A673 (cell line): ENCODE measurements around the gene TBC1D9. TPM values are rescaled to one million over a fixed set of nuclear protein-coding genes. Genes with fewer than 3 reads are reported as not detected.

Experiments used
- BruUV-seq: library from RNA; stranded (reverse); fragments of 400-500 nt; replicated peaks from 2 replicates; lab custom pipeline; 2021; lab: Mats Ljungman, UMichigan
- CTCF ChIA-PET: fragments of 300-600 bp; sonication (Branson Sonifier 250); formaldehyde crosslinking; loops from one replicate; lab custom pipeline; 2022; ENCODE audit warnings: antibody characterized with exemption; lab: Charles Lee
- POLR2A ChIA-PET: fragments of 300-600 bp; sonication (Branson Sonifier 250); formaldehyde crosslinking; loops from one replicate; lab custom pipeline; 2022; ENCODE audit warnings: antibody characterized with exemption; ENCODE audit not compliant: low non-redundant PET; lab: Charles Lee
- DNase-seq: peaks from one replicate; pipeline ENCODE4 v3.0.0-alpha.2; 2015; ENCODE audit warnings: low spot score
- H3K27ac ChIP-seq: fragments of 200-600 bp; sonication (generic); 2 replicates; pipeline ENCODE4 v1.5.1; 2016; ENCODE audit warnings: mixed run types, low read depth, mild to moderate bottlenecking, mixed read lengths, antibody characterized with exemption, low read length; ENCODE audit not compliant: poor library complexity, severe bottlenecking
- H3K27me3 ChIP-seq: fragments of 200-600 bp; sonication (generic); replicated peaks from 2 replicates; pipeline ENCODE4 v1.6.1; 2017; ENCODE audit warnings: mixed run types, low read depth, mild to moderate bottlenecking, mixed read lengths, antibody characterized with exemption, low read length; ENCODE audit not compliant: insufficient read depth, poor library complexity
- H3K36me3 ChIP-seq: fragments of 200-600 bp; sonication (generic); 2 replicates; pipeline ENCODE4 v1.6.1; 2016; ENCODE audit warnings: mixed run types, mild to moderate bottlenecking, mixed read lengths, antibody characterized with exemption, low read length; ENCODE audit not compliant: insufficient read depth, poor library complexity, severe bottlenecking
- H3K4me1 ChIP-seq: fragments of 200-600 bp; sonication (generic); 2 replicates; pipeline ENCODE4 v1.6.1; 2017; ENCODE audit warnings: mixed run types, mild to moderate bottlenecking, mixed read lengths, antibody characterized with exemption, low read length; ENCODE audit not compliant: insufficient read depth, poor library complexity, severe bottlenecking
- H3K4me3 ChIP-seq: fragments of 200-600 bp; sonication (generic); 2 replicates; pipeline ENCODE4 v1.5.1; 2016; ENCODE audit warnings: low read depth, mixed run types, mild to moderate bottlenecking, mixed read lengths, low read length; ENCODE audit not compliant: poor library complexity, severe bottlenecking
- H3K9me3 ChIP-seq: fragments of 200-600 bp; sonication (generic); 2 replicates; pipeline ENCODE4 v1.6.1; 2016; ENCODE audit warnings: mixed run types, low read depth, mild to moderate bottlenecking, mixed read lengths, antibody characterized with exemption, low read length; ENCODE audit not compliant: poor library complexity, severe bottlenecking
- CTCF ChIP-seq: fragments of 300-800, 200-600 bp; sonication (generic); conservative IDR thresholded peaks from 2 replicates; pipeline ENCODE4 v1.5.1; 2017; ENCODE audit warnings: low read depth, mild to moderate bottlenecking, antibody characterized with exemption, low read length, moderate library complexity, mixed read lengths
- EZH2 ChIP-seq: fragments of 200-600 bp; sonication (generic); IDR thresholded peaks from 2 replicates; pipeline ENCODE4 v1.6.1; 2017; ENCODE audit warnings: borderline replicate concordance, low read depth, mild to moderate bottlenecking, mixed read lengths, antibody characterized with exemption, low read length; ENCODE audit not compliant: poor library complexity, severe bottlenecking
- intact Hi-C: fragments of 100-400 bp; cut with micrococcal nuclease; formaldehyde crosslinking; loops from one replicate; pipeline ENCODE4 v1.10.0; 2022; ENCODE audit not compliant: unreplicated experiment
- total RNA-seq: library from RNA; stranded (reverse); gene quantifications from 2 replicates; pipeline ENCODE4 v1.2.3, GENCODE V29; 2021

The TBC1D9 gene
- total RNA-seq, 1 experiment from 2014 or later = 22.4 TPM

GRCh38 chr4:140735779-140736391 is 20.3 kb downstream of the TBC1D9 start:
- CTCF ChIA-PET = interaction anchor here (0.6 kb wide), 1 partner anchor 483 kb away, joined by 6 read pairs; no protein-coding TSS in a partner anchor
- no peak overlapping the region for H3K4me3 ChIP-seq
- no peaks in the 10 kb centered on the region for H3K36me3 ChIP-seq
- no peak overlapping the region for H3K27ac ChIP-seq
- no peaks in the 10 kb centered on the region for H3K9me3 ChIP-seq
- intact Hi-C loops = no loop called here
- no TSS peak for BruUV-seq
- no peaks in the 10 kb centered on the region for H3K27me3 ChIP-seq
- H3K4me1 ChIP-seq = peaks cover 14% of the 10 kb centered on the region
- POLR2A ChIA-PET = no interaction called here
- DNase-seq = no peak
- TF ChIP-seq CTCF (no peak), EZH2 (no peak)

- Histone ChIP-seq H3K4me3 (no peak overlapping the region), H3K9me3 (no peaks in the 10 kb centered on the region), H3K36me3 (no peaks in the 10 kb centered on the region), H3K27me3 (no peaks in the 10 kb centered on the region), H3K27ac (no peak overlapping the region), H3K4me1 (peaks cover 14% of the 10 kb centered on the region)
- intact Hi-C loops = no loop called here
- DNase-seq = no peak
- ChIA-PET CTCF (no interaction called here), POLR2A (no interaction called here)
- TF ChIP-seq EZH2 (no peak), CTCF (no peak)
- no TSS peak for BruUV-seq
These were observed 20.9 kb downstream of the TBC1D9 start for GRCh38 chr4:140735317-140735716.

- H3K36me3 ChIP-seq = no peaks in the 10 kb centered on the region
- H3K4me3 ChIP-seq = no peak overlapping the region
- peaks cover 14% of the 10 kb centered on the region for H3K4me1 ChIP-seq
- H3K27ac ChIP-seq = no peak overlapping the region
- ChIA-PET CTCF (no interaction called here), POLR2A (no interaction called here)
- no peak for TF ChIP-seq CTCF
- no peak for TF ChIP-seq EZH2
- no peaks in the 10 kb centered on the region for H3K9me3 ChIP-seq
- intact Hi-C loops = no loop called here
- no peaks in the 10 kb centered on the region for H3K27me3 ChIP-seq
- no peak for DNase-seq
- BruUV-seq = no TSS peak
These were observed 23.4 kb downstream of the TBC1D9 start for GRCh38 chr4:140732780-140733179.
